ENCODE results near the gene TMBIM6. TPM values are rescaled to one million over a fixed set of nuclear protein-coding genes. Genes with fewer than 3 reads are reported as not detected.
"Not testable (repeated sequence)": the region's sequence is repeated elsewhere in the genome, so short reads cannot be mapped to it uniquely, and the experiment has no call there.

TMBIM6 gene
- total RNA-seq, 1 experiment from 2014 or later: 867 TPM

DNA sequence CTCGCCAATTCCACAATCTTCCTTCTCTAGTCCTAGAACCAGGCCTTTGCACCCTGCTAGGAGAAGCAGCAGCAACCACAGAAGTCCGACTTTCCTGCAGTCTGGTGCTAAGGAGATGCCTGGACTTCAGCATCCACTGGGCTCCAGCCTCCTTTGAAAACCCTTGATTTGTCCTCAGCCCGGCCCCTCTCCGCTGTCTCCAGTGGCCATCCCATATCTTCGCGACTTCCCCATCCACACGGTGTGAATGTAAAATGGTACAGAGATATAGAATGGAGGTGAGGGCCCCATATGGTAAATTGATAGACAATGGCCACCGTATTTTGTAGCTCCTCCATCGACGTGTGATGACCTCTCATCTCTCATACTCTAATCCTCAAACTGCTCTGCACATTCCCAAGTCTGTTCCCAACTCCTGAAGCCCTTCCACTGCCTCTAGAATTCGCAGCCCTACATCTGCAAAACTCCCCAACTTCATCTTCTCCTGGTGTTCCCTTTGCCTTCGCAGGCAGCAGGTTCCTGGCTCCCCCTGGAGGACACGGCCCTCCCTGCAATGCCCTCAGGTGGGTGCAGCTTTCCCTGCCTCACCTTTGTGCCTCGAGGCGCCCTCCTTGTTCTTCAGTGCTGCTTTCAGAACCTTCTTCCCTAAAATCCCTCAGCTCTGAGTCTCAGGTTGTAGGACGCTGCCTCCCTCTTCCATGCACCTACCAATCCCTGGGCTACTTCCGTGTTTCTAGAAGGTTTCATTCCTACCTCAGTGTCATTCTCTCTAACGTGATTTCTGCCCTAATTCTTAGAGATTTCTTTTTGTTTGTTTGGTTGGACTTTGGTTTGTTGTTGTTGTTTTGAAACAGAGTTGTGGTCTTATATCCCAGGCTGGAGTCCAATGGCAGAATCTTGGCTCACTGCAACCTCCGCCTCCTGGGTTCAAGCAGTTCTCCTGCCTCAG is 36.7 kb downstream of the TMBIM6 start:
- DNase-seq: peak; percentile 78 to 90

DNA sequence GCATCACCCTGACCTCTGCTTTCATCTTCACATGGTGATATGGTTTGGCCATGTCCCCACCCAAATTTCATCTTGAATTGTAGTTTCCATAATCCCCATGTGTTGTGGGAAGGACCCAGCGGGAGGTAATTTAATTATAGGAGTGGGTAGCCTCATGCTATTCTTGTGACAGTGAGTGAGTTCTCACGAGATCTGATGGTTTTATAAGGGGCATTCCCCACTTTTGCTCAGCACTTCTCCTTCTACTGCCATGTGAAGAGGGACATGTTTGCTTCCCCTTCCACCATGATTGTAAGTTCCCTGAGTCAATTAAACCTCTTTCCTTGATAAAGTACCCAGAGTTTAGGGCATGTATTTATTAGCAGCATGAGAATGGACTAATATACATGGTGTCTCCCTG is 38.2 kb downstream of the TMBIM6 start:
- BruUV-seq (replicated peaks): no TSS peak
- H3K4me1 Mint-ChIP-seq (ENCODE audit: low read depth, unreplicated experiment): peaks cover 10% of the 10 kb centered on the region

More for the DNA sequence above, 36.7 kb downstream of the TMBIM6 start:
- H3K27me3 Mint-ChIP-seq (ENCODE audit: insufficient read depth, unreplicated experiment): peaks cover 10% of the 10 kb centered on the region
- H3K9me3 ChIP-seq: no peaks in the 10 kb centered on the region
- peak overlapping the region; percentile 2 for H3K4me3 Mint-ChIP-seq (ENCODE audit: unreplicated experiment)
- TF ChIP-seq, protein P1, sequence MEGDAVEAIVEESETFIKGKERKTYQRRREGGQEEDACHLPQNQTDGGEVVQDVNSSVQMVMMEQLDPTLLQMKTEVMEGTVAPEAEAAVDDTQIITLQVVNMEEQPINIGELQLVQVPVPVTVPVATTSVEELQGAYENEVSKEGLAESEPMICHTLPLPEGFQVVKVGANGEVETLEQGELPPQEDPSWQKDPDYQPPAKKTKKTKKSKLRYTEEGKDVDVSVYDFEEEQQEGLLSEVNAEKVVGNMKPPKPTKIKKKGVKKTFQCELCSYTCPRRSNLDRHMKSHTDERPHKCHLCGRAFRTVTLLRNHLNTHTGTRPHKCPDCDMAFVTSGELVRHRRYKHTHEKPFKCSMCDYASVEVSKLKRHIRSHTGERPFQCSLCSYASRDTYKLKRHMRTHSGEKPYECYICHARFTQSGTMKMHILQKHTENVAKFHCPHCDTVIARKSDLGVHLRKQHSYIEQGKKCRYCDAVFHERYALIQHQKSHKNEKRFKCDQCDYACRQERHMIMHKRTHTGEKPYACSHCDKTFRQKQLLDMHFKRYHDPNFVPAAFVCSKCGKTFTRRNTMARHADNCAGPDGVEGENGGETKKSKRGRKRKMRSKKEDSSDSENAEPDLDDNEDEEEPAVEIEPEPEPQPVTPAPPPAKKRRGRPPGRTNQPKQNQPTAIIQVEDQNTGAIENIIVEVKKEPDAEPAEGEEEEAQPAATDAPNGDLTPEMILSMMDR (IDR thresholded peaks at IDR 0.05; ENCODE audit: insufficient read depth in 1 of 2, low read depth in 1 of 2, low read length in 1 of 2, severe bottlenecking in 1 of 2, unreplicated experiment in 1 of 2): peak; percentile 95 to 98
- ChIA-PET POLR2A (no interaction called here), CTCF (interaction anchor here (0.5 to 2.4 kb wide), 9 partner anchors 9 to 159 kb away, joined by 3 to 20 read pairs (median 3); partner anchors contain the start of genes NCKAP5L and TMBIM6)
- H3K36me3 ChIP-seq (ENCODE audit: control insufficient read depth, insufficient read depth, low read length): no peaks in the 10 kb centered on the region
- no peak overlapping the region for H3K4me3 ChIP-seq (ENCODE audit: low read depth, low read length)
- no peaks in the 10 kb centered on the region for H3K9me3 Mint-ChIP-seq (ENCODE audit: unreplicated experiment)
- H3K27ac Mint-ChIP-seq (ENCODE audit: unreplicated experiment): peak overlapping the region; percentile 24
- H3K27me3 ChIP-seq (replicated peaks; ENCODE audit: control insufficient read depth, insufficient read depth, low read length): no peaks in the 10 kb centered on the region
- H3K4me1 ChIP-seq: no peaks in the 10 kb centered on the region
- no TSS peak for BruUV-seq (replicated peaks)
- intact Hi-C loops (cut with micrococcal nuclease; ENCODE audit: unreplicated experiment): loop anchor here (1.0 to 10.0 kb wide), 3 partner anchors 37 to 279 kb away; partner anchors contain the start of genes ASIC1 and TMBIM6
- H3K36me3 Mint-ChIP-seq (ENCODE audit: insufficient read depth, unreplicated experiment): no peaks in the 10 kb centered on the region
- peaks cover 10% of the 10 kb centered on the region for H3K4me1 Mint-ChIP-seq (ENCODE audit: low read depth, unreplicated experiment)

DNA sequence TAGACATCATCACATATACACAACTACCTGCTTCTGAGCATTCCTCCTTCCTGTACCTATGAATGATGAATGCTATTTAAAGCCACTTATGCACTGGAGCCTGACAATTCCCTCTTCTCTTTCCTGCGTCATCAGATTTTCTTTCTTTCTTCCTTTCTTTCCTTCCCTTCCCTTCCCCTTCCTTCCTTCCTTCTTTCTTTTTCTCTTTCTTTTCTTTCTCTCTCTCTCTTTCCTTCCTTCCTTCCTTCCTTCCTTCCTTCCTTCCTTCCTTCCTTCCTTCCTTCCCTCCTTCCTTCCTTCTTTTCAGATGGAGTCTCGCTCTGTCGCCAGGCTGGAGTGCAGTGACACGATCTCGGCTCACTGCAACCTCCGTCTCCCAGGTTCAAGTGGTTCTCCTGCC is 39.6 kb downstream of the TMBIM6 start:
- H3K27ac Mint-ChIP-seq (ENCODE audit: unreplicated experiment); intact Hi-C loops (cut with micrococcal nuclease; ENCODE audit: unreplicated experiment): not testable (repeated sequence)
- CTCF ChIA-PET: interaction anchor here (0.6 to 1.0 kb wide), 4 partner anchors 12 to 62 kb away, joined by 3 to 5 read pairs (median 3); partner anchors contain the start of genes BCDIN3D and TMBIM6

More for the DNA sequence above, 38.2 kb downstream of the TMBIM6 start:
- Mint-ChIP-seq H3K27ac (ENCODE audit: unreplicated experiment) (no peak overlapping the region), H3K9me3 (ENCODE audit: unreplicated experiment) (no peaks in the 10 kb centered on the region), H3K27me3 (ENCODE audit: insufficient read depth, unreplicated experiment) (peaks cover 16% of the 10 kb centered on the region), H3K4me3 (ENCODE audit: unreplicated experiment) (no peak overlapping the region), H3K36me3 (ENCODE audit: insufficient read depth, unreplicated experiment) (no peaks in the 10 kb centered on the region)
- Histone ChIP-seq H3K9me3 (no peaks in the 10 kb centered on the region), H3K4me1 (no peaks in the 10 kb centered on the region), H3K27me3 (replicated peaks; ENCODE audit: control insufficient read depth, insufficient read depth, low read length) (no peaks in the 10 kb centered on the region), H3K4me3 (ENCODE audit: low read depth, low read length) (no peak overlapping the region), H3K36me3 (ENCODE audit: control insufficient read depth, insufficient read depth, low read length) (no peaks in the 10 kb centered on the region)
- TF ChIP-seq, protein P1 (IDR thresholded peaks at IDR 0.05; ENCODE audit: insufficient read depth in 1 of 2, low read depth in 1 of 2, low read length in 1 of 2, severe bottlenecking in 1 of 2, unreplicated experiment in 1 of 2): no peak
- intact Hi-C loops (cut with micrococcal nuclease; ENCODE audit: unreplicated experiment): loop anchor here (5.0 to 10.0 kb wide), 2 partner anchors 135 to 278 kb away; partner anchors contain the start of gene ASIC1
- POLR2A ChIA-PET: no interaction called here
- no peak for DNase-seq
- CTCF ChIA-PET: interaction anchor here (1.0 kb wide), 1 partner anchor 64 kb away, joined by 3 read pairs; the partner anchor contains the start of gene BCDIN3D

More for the DNA sequence above, 39.6 kb downstream of the TMBIM6 start:
- BruUV-seq (replicated peaks); H3K27me3 ChIP-seq (replicated peaks; ENCODE audit: control insufficient read depth, insufficient read depth, low read length); H3K4me1 Mint-ChIP-seq (ENCODE audit: low read depth, unreplicated experiment); H3K9me3 ChIP-seq; H3K36me3 Mint-ChIP-seq (ENCODE audit: insufficient read depth, unreplicated experiment); H3K4me1 ChIP-seq; DNase-seq; H3K9me3 Mint-ChIP-seq (ENCODE audit: unreplicated experiment); H3K4me3 ChIP-seq (ENCODE audit: low read depth, low read length); H3K4me3 Mint-ChIP-seq (ENCODE audit: unreplicated experiment); H3K36me3 ChIP-seq (ENCODE audit: control insufficient read depth, insufficient read depth, low read length): not testable (repeated sequence)
- peaks cover 16% of the 10 kb centered on the region for H3K27me3 Mint-ChIP-seq (ENCODE audit: insufficient read depth, unreplicated experiment)
- POLR2A ChIA-PET: interaction anchor here (0.6 kb wide), 1 partner anchor 40 kb away, joined by 3 read pairs; no protein-coding TSS in a partner anchor
